22Rv1 (cell line): ENCODE measurements around the gene C1orf53.
"Not testable (repeated sequence)": the region's sequence is repeated elsewhere in the genome, so short reads cannot be mapped to it uniquely, and the experiment has no call there.

Experiments
- H3K27ac ChIP-seq: fragments of 450-650 bp; 2 replicates; pipeline ENCODE4 v1.5.1; 2017
- ZFX ChIP-seq: fragments of 450-650 bp; IDR thresholded peaks from 2 replicates; pipeline ENCODE4 v1.6.1; 2017; ENCODE audit warnings: antibody characterized with exemption, borderline replicate concordance
- TF ChIP-seq, protein P1 (sequence below): fragments of 450-650 bp; IDR thresholded peaks from 2 replicates; pipeline ENCODE4 v1.5.1; 2017; ENCODE audit warnings: mild to moderate bottlenecking

The C1orf53 gene

DNA sequence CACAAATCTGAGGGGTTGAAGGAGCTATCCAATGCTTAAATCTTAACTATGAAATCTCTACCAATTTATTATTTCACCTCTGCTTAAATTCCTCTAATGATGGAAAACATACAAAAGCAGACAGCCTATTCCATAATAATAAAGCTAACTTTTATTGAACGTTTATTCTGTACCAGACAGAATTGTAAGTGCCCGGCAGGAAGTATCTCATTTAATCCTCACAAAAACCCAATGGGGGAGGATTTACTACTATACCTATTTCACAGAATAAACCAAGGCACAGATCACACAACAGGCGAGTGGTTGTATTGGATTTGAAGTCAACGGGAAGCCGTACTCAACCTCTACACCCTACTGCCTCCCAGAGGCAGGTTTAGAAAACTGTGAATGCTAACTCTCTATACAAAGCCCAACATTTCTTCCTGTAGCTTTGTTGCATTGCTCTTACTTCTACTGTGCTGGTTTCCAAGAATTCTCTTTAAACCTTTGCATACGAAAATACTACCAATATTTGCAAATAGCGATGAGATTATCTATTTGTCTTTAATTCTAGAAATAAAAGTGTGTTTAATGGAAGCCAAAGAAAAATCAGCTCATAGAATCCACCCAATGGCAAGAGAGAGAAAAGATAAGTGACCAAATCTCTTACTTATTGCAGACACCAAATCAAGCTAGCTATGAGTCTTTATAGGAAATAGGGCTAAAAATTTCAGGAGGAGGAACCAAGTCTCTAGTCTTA, 33.5 kb upstream of the C1orf53 start:
- no peak overlapping the region for H3K27ac ChIP-seq
- TF ChIP-seq, protein P1, sequence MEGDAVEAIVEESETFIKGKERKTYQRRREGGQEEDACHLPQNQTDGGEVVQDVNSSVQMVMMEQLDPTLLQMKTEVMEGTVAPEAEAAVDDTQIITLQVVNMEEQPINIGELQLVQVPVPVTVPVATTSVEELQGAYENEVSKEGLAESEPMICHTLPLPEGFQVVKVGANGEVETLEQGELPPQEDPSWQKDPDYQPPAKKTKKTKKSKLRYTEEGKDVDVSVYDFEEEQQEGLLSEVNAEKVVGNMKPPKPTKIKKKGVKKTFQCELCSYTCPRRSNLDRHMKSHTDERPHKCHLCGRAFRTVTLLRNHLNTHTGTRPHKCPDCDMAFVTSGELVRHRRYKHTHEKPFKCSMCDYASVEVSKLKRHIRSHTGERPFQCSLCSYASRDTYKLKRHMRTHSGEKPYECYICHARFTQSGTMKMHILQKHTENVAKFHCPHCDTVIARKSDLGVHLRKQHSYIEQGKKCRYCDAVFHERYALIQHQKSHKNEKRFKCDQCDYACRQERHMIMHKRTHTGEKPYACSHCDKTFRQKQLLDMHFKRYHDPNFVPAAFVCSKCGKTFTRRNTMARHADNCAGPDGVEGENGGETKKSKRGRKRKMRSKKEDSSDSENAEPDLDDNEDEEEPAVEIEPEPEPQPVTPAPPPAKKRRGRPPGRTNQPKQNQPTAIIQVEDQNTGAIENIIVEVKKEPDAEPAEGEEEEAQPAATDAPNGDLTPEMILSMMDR: peak; percentile 92
- TF ChIP-seq ZFX: no peak

DNA sequence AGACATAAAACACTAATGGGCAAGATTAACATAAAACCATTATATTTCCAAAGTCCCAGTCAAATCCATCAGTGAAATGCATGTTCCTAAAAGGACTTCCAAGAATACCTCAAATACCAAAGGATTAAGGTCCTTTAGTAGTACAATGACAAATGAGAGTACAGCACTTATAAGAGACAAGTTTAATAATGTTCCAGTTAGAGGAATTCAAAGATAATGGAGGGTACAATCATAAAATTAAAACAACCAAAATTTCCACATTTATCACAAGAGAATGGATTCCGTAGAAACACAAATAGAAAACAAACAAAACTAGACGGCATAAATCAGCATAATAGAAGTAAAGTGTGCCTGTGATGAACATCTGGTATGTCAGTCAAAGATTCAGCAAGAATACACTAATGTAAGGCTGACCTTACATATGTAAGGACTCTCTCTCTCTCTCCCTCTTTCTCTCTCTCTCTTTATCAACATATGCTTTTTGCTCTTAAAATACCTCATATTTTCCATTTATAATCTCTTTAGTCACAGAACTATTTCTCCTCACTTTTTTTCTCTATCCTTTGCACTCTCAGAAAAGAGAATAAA, 32.8 kb upstream of the C1orf53 start:
- TF ChIP-seq, protein P1: no peak
- TF ChIP-seq ZFX: no peak
- H3K27ac ChIP-seq: no peak overlapping the region

DNA sequence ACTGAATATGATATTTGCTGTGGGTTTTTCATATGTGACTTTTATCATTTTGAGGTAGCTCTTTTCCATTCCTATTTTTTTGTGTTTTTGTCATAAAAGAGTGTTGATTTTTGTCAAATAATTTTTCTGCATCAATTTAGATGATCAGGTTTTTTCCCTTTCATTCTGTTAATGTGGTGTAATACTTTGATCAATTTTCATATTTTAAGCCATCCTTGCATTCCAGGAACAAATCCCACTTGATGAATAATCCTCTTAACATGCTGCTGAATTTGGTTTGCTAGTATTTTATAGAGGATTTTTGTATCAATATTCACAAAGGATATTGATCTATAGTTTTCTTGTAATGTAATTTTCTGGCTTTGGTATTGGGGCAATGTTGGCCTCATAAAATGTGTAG, 25.5 kb upstream of the C1orf53 start:
- H3K27ac ChIP-seq: no peak overlapping the region

DNA sequence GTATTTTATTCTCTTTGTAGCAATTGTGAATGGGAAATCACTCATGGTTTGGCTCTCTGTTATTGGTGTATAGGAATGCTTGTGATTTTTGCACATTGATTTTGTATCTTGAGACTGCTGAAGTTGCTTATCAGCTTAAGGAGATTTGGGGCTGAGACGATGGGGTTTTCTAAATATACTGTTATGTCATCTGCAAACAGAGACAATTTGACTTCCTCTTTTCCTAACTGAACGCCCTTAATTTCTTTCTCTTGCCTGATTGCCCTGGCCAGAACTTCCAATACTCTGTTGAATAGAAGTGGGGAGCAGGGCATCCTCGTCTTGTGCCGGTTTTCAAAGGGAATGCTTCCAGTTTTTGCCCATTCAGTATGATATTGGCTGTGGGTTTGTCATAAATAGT, 22.0 kb upstream of the C1orf53 start:
- not testable (repeated sequence) for H3K27ac ChIP-seq

More for the DNA sequence above, 25.5 kb upstream of the C1orf53 start:
- TF ChIP-seq ZFX: no peak

DNA sequence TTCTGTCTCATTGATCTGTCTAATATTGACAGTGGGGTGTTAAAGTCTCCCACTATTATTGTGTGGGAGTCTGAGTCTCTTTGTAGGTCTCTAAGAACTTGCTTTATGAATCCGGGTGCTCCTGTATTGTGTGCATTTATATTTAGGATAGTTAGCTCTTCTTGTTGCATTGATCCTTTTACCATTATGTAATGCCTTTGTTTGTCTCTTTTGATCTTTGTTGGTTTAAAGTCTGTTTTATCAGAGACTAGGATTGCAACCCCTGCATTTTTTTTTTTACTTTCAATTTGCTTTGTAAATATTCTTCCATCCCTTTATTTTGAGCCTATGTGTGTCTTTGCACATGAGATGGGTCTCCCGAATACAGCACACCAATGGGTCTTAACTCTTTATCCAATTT, 20.2 kb upstream of the C1orf53 start:
- H3K27ac ChIP-seq: not testable (repeated sequence)

DNA sequence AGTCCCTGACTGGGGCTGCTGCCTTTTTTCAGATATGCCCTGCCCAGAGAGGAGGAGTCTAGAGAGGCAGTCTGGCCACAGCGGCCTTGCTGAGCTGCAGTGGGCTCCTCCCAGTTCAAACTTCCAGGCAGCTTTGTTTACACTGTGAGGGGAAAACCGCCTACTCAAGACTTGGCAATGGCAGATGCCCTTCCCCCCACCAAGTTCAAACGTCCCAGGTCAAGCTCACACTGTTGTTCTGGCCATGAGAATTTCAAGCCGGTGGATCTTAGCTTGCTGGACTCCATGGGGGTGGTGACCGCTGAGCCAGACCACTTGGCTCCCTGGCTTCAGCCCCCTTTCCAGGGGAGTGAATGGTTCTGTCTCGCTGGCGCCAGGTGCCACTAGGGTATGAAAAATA, 18.3 kb upstream of the C1orf53 start:
- TF ChIP-seq, protein P1: no peak
- TF ChIP-seq ZFX: no peak
- no peak overlapping the region for H3K27ac ChIP-seq

DNA sequence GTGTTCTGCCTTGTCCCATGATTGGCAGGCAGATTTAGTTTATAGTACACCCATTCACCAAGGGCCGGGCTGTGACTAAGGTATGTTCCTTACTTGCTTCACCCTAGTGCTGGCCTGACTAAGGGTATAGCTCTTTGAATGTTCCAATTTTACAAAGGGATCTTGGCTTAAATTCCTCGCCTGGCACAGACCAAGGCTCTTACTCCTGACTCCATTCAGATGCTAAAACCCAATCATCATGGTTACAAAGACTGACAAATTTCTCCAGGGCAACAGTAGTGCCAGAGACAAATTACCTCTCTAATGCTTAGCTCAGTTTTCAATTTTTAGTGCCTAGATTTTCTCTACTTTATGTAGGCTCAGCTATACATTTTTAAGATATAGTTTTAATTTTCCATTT, 11.5 kb upstream of the C1orf53 start:
- no peak overlapping the region for H3K27ac ChIP-seq
- no peak for TF ChIP-seq ZFX
- TF ChIP-seq, protein P1: no peak

DNA sequence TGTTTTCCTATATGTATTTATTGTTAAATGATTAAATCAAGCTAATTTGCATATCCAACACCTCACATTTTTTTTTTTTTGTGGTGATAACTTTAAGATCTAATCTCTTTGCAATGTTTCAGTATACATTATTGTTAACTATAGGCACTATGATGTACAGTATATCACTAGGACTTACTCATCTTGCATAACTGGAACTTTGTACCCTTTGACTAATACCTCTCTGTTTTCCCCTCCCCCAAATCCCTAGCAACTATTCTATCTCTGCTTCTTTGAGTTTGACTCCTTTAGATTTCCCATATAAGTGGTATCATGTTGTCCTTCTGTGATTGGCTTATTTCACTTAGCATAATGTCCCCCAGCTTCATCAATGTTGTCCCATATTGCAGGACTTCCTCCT, 9.7 kb upstream of the C1orf53 start:
- TF ChIP-seq, protein P1: no peak
- H3K27ac ChIP-seq: no peak overlapping the region

DNA sequence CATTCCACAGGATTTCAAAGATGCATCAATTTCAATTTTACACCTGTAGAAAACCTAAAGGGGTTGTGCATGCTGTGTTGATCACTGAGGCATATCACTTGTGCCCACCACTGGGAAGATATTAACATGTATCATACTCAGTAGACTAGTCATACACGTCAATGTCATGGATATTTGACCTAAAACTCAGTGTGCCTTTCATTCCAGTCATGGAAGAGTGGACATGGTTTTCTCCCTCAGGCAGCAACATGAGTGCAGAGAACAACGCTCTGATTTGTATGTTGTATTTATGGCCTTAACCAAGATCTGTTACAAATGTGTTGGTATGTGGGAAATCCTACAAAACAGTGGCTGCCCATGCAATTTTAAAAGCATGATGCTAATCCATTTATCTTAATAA, 6.1 kb upstream of the C1orf53 start:
- TF ChIP-seq, protein P1: no peak
- TF ChIP-seq ZFX: no peak
- no peak overlapping the region for H3K27ac ChIP-seq
